Measurements from ENCODE around the gene ATP6V1F.

ATP6V1F gene

GRCh38 chr7:128854396-128854795, 8.3 kb upstream of the ATP6V1F start:
- Mint-ChIP-seq H3K9me3 (no peaks in the 10 kb centered on the region), H3K4me1 (ENCODE audit: low read depth) (no peaks in the 10 kb centered on the region), H3K27me3 (no peaks in the 10 kb centered on the region), H3K36me3 (ENCODE audit: low read depth) (no peaks in the 10 kb centered on the region), H3K27ac (no peak overlapping the region), H3K4me3 (no peak overlapping the region)

GRCh38 chr7:128855559-128855958, 7.1 kb upstream of the ATP6V1F start:
- H3K4me3 Mint-ChIP-seq, result no peak overlapping the region
- H3K9me3 Mint-ChIP-seq, result no peaks in the 10 kb centered on the region
- no peak overlapping the region for H3K27ac Mint-ChIP-seq
- H3K4me1 Mint-ChIP-seq (ENCODE audit: low read depth), result no peaks in the 10 kb centered on the region
- no peaks in the 10 kb centered on the region for H3K27me3 Mint-ChIP-seq
- H3K36me3 Mint-ChIP-seq (ENCODE audit: low read depth), result no peaks in the 10 kb centered on the region

GRCh38 chr7:128856001-128856718, 6.5 kb upstream of the ATP6V1F start:
- Mint-ChIP-seq H3K27ac (no peak overlapping the region), H3K4me3 (no peak overlapping the region), H3K36me3 (ENCODE audit: low read depth) (no peaks in the 10 kb centered on the region), H3K9me3 (no peaks in the 10 kb centered on the region), H3K4me1 (ENCODE audit: low read depth) (no peaks in the 10 kb centered on the region), H3K27me3 (no peaks in the 10 kb centered on the region)

GRCh38 chr7:128858380-128859231, 4.0 kb upstream of the ATP6V1F start:
- no peak overlapping the region for H3K4me3 Mint-ChIP-seq
- peaks cover 9% of the 10 kb centered on the region for H3K4me1 Mint-ChIP-seq (ENCODE audit: low read depth)
- H3K36me3 Mint-ChIP-seq (ENCODE audit: low read depth), result peaks cover 4% of the 10 kb centered on the region
- H3K9me3 Mint-ChIP-seq, result no peaks in the 10 kb centered on the region
- no peak overlapping the region for H3K27ac Mint-ChIP-seq
- no peaks in the 10 kb centered on the region for H3K27me3 Mint-ChIP-seq

- Mint-ChIP-seq H3K4me3 (no peak overlapping the region), H3K27ac (no peak overlapping the region), H3K9me3 (no peaks in the 10 kb centered on the region), H3K4me1 (ENCODE audit: low read depth) (peaks cover 13% of the 10 kb centered on the region), H3K27me3 (no peaks in the 10 kb centered on the region), H3K36me3 (ENCODE audit: low read depth) (peaks cover 4% of the 10 kb centered on the region)
Observed at GRCh38 chr7:128859232-128860157, 3.2 kb upstream of the ATP6V1F start.

- Mint-ChIP-seq H3K4me3 (no peak overlapping the region), H3K27me3 (no peaks in the 10 kb centered on the region), H3K4me1 (ENCODE audit: low read depth) (peaks cover 22% of the 10 kb centered on the region), H3K36me3 (ENCODE audit: low read depth) (peaks cover 11% of the 10 kb centered on the region), H3K27ac (peak overlapping the region; percentile 17), H3K9me3 (no peaks in the 10 kb centered on the region)
Observed at GRCh38 chr7:128860158-128861073, 2.2 kb upstream of the ATP6V1F start.

GRCh38 chr7:128861957-128862570, 592 bp upstream of the ATP6V1F start:
- no peaks in the 10 kb centered on the region for H3K27me3 Mint-ChIP-seq
- peak overlapping the region; percentile 93 for H3K27ac Mint-ChIP-seq
- H3K36me3 Mint-ChIP-seq (ENCODE audit: low read depth), result peaks cover 16% of the 10 kb centered on the region
- peak overlapping the region; percentile 93 for H3K4me3 Mint-ChIP-seq
- no peaks in the 10 kb centered on the region for H3K9me3 Mint-ChIP-seq
- H3K4me1 Mint-ChIP-seq (ENCODE audit: low read depth), result peaks cover 22% of the 10 kb centered on the region

GRCh38 chr7:128863433-128863989, 855 bp downstream of the ATP6V1F start:
- Mint-ChIP-seq H3K27ac (peak overlapping the region; percentile 93), H3K9me3 (no peaks in the 10 kb centered on the region), H3K4me1 (ENCODE audit: low read depth) (peaks cover 22% of the 10 kb centered on the region), H3K36me3 (ENCODE audit: low read depth) (peaks cover 16% of the 10 kb centered on the region), H3K27me3 (no peaks in the 10 kb centered on the region), H3K4me3 (peak overlapping the region; percentile 93)

- H3K27ac Mint-ChIP-seq, result no peak overlapping the region
- H3K27me3 Mint-ChIP-seq, result peaks cover 4% of the 10 kb centered on the region
Observed at GRCh38 chr7:128865303-128865702, 2.6 kb downstream of the ATP6V1F start.

GRCh38 chr7:128865996-128866877, 3.6 kb downstream of the ATP6V1F start:
- peaks cover 5% of the 10 kb centered on the region for H3K27me3 Mint-ChIP-seq
- H3K27ac Mint-ChIP-seq, result no peak overlapping the region
- no peaks in the 10 kb centered on the region for H3K9me3 Mint-ChIP-seq
- H3K36me3 Mint-ChIP-seq (ENCODE audit: low read depth), result peaks cover 16% of the 10 kb centered on the region
- H3K4me3 Mint-ChIP-seq, result no peak overlapping the region
- peaks cover 29% of the 10 kb centered on the region for H3K4me1 Mint-ChIP-seq (ENCODE audit: low read depth)

More at GRCh38 chr7:128865303-128865702, 2.6 kb downstream of the ATP6V1F start:
- H3K4me1 Mint-ChIP-seq (ENCODE audit: low read depth), result peaks cover 26% of the 10 kb centered on the region
- H3K9me3 Mint-ChIP-seq, result no peaks in the 10 kb centered on the region
- no peak overlapping the region for H3K4me3 Mint-ChIP-seq
- H3K36me3 Mint-ChIP-seq (ENCODE audit: low read depth), result peaks cover 16% of the 10 kb centered on the region

- Mint-ChIP-seq H3K9me3 (no peaks in the 10 kb centered on the region), H3K4me1 (ENCODE audit: low read depth) (peaks cover 26% of the 10 kb centered on the region), H3K4me3 (no peak overlapping the region), H3K27ac (no peak overlapping the region), H3K27me3 (peaks cover 5% of the 10 kb centered on the region), H3K36me3 (ENCODE audit: low read depth) (peaks cover 16% of the 10 kb centered on the region)
Observed at GRCh38 chr7:128867241-128867640, 4.6 kb downstream of the ATP6V1F start.

- peaks cover 5% of the 10 kb centered on the region for H3K27me3 Mint-ChIP-seq
- no peak overlapping the region for H3K27ac Mint-ChIP-seq
- H3K9me3 Mint-ChIP-seq, result no peaks in the 10 kb centered on the region
- peaks cover 12% of the 10 kb centered on the region for H3K36me3 Mint-ChIP-seq (ENCODE audit: low read depth)
- peak overlapping the region; percentile 58 for H3K4me3 Mint-ChIP-seq
- peaks cover 21% of the 10 kb centered on the region for H3K4me1 Mint-ChIP-seq (ENCODE audit: low read depth)
Observed at GRCh38 chr7:128867842-128868623, 5.4 kb downstream of the ATP6V1F start.

All from stimulated activated naive CD8-positive, alpha-beta T cell treated with anti-CD3 and anti-CD28 coated beads, Interleukin-15, Interleukin-2, amounts not matched to agents 100 ng/mL and 50 ng/mL, for 24 hours (primary cell).